Mesendoderm (in vitro differentiated cells): Measurements from ENCODE around the gene SPECC1.
"Not testable (repeated sequence)": the region's sequence is repeated elsewhere in the genome, so short reads cannot be mapped to it uniquely, and the experiment has no call there.

Experiments
- DNase-seq: peaks from one replicate; pipeline ENCODE4 v3.0.0; 2013
- H2AK5ac ChIP-seq: 2 replicates; pipeline ENCODE4 v1.6.1; 2013; ENCODE audit warnings: low read length, inconsistent platforms
- H2BK120ac ChIP-seq: 2 replicates; pipeline ENCODE4 v1.6.1; 2013; ENCODE audit warnings: low read depth, mild to moderate bottlenecking, low read length, moderate library complexity, mixed read lengths
- H2BK15ac ChIP-seq: replicated peaks from 2 replicates; pipeline ENCODE4 v1.6.1; 2013; ENCODE audit warnings: low read depth, mild to moderate bottlenecking, moderate library complexity
- H2BK5ac ChIP-seq: 2 replicates; pipeline ENCODE4 v1.6.1; 2013; ENCODE audit warnings: low read length, inconsistent platforms
- H3K18ac ChIP-seq: 2 replicates; pipeline ENCODE4 v1.6.1; 2013; ENCODE audit warnings: mild to moderate bottlenecking, low read length, mixed read lengths
- H3K23ac ChIP-seq: one replicate; pipeline ENCODE4 v1.6.1; 2013; ENCODE audit warnings: low read length
- H3K27ac ChIP-seq: 2 replicates; pipeline ENCODE4 v1.5.1; 2013; ENCODE audit warnings: low read depth, mild to moderate bottlenecking, inconsistent platforms, low read length, moderate library complexity
- H3K27me3 ChIP-seq: 2 replicates; pipeline ENCODE4 v1.6.1; 2013; ENCODE audit warnings: low read length, control low read depth, mild to moderate bottlenecking, inconsistent platforms; ENCODE audit not compliant: insufficient read depth, poor library complexity
- H3K36me3 ChIP-seq: 2 replicates; pipeline ENCODE4 v1.6.1; 2013; ENCODE audit warnings: low read length, inconsistent platforms; ENCODE audit not compliant: control insufficient read depth, insufficient read depth
- H3K4ac ChIP-seq: one replicate; pipeline ENCODE4 v1.6.1; 2013; ENCODE audit warnings: low read depth, mild to moderate bottlenecking, low read length, moderate library complexity
- H3K4me1 ChIP-seq: 2 replicates; pipeline ENCODE4 v1.6.1; 2013; ENCODE audit warnings: low read depth, low read length, inconsistent platforms; ENCODE audit not compliant: control insufficient read depth
- H3K4me2 ChIP-seq: 2 replicates; pipeline ENCODE4 v1.6.1; 2013; ENCODE audit warnings: low read length
- H3K4me3 ChIP-seq: 2 replicates; pipeline ENCODE4 v1.5.1; 2013; ENCODE audit warnings: mild to moderate bottlenecking, low read length
- H3K56ac ChIP-seq: one replicate; pipeline ENCODE4 v1.6.1; 2013; ENCODE audit warnings: low read length
- H3K79me1 ChIP-seq: 2 replicates; pipeline ENCODE4 v1.6.1; 2013; ENCODE audit warnings: low read length, inconsistent platforms
- H3K79me2 ChIP-seq: 2 replicates; pipeline ENCODE4 v1.6.1; 2013; ENCODE audit warnings: mild to moderate bottlenecking, low read length; ENCODE audit not compliant: control insufficient read depth, insufficient read depth
- H3K9ac ChIP-seq: 2 replicates; pipeline ENCODE4 v1.6.1; 2013; ENCODE audit warnings: low read length, inconsistent platforms
- H4K5ac ChIP-seq: one replicate; pipeline ENCODE4 v1.6.1; 2013; ENCODE audit warnings: low read length
- H4K8ac ChIP-seq: one replicate; pipeline ENCODE4 v1.6.1; 2013; ENCODE audit warnings: low read depth, mild to moderate bottlenecking, control low read depth, low read length, moderate library complexity
- WGBS: extraction: QIAGEN DNeasy Blood & Tissue Kit; methylation state at CpG from one replicate; pipeline ENCODE4 v1.1.7; 2013; ENCODE audit warnings: low lambda C conversion rate, missing lambda C conversion rate; ENCODE audit not compliant: insufficient coverage; ENCODE audit errors: extremely low coverage; 5-methylcytosine and 5-hydroxymethylcytosine counted together

Gene SPECC1

DNA sequence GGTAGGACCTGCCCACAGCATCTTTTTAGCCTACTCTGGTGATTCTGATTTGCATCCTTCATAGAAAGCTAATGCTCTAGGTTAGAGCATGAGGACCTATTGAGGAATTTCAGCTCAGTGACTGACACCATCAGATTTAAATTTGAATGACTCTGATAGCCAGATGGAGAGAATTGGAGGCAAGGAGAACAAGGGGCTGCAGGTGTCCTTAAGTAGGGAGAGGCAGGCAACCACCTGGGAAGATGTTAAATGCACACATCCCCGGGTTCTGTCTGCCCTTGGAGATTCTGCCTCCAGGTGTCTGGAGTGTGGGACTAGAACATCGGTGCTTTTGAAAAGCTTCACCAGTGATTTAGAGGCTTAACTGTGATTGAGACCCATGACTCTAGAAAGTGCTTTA is 221.8 kb downstream of the SPECC1 start:
- no CpG with 5 or more reads among the region's 2 CpGs for WGBS
- no peak for DNase-seq
- H3K79me2 ChIP-seq, result no peaks in the 10 kb centered on the region

DNA sequence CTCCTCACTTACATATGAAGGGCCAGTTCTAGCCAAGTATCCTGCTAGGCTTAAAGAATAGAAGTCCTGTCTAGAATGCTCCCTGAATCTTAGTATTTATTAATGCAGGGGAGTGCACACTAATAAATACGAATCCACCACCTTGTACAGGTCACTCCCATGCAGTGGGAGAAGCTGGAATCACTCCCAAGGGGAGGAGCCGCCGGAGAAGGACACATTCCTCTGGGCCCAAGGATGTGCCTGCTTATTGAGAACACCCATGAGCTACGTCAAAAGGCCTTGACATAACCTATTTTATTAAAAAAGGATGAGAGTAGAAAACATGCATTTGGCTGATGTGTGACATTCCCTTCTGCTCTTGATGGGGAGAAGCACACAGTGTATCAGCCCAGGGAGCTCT is 223.5 kb downstream of the SPECC1 start:
- Histone ChIP-seq H3K4me2 (no peak overlapping the region), H3K4me3 (no peak overlapping the region), H3K4me1 (no peaks in the 10 kb centered on the region), H3K36me3 (no peaks in the 10 kb centered on the region), H2BK120ac (no peak overlapping the region), H4K5ac (no peak overlapping the region), H2BK15ac (no peak overlapping the region), H3K27ac (no peak overlapping the region), H3K79me2 (no peaks in the 10 kb centered on the region), H3K9ac (no peak overlapping the region), H3K27me3 (no peaks in the 10 kb centered on the region), H3K4ac (no peak overlapping the region), H3K18ac (no peak overlapping the region), H3K56ac (no peak overlapping the region), H4K8ac (no peak overlapping the region), H3K79me1 (peaks cover 1% of the 10 kb centered on the region), H3K23ac (no peak overlapping the region), H2AK5ac (no peak overlapping the region), H2BK5ac (no peak overlapping the region)
- WGBS, result no CpG with 5 or more reads among the region's 4 CpGs
- DNase-seq, result no peak

More for the DNA sequence above, 221.8 kb downstream of the SPECC1 start:
- Histone ChIP-seq H3K56ac (no peak overlapping the region), H3K4ac (no peak overlapping the region), H2BK5ac (no peak overlapping the region), H3K27ac (no peak overlapping the region), H3K4me3 (no peak overlapping the region), H4K8ac (no peak overlapping the region), H3K4me2 (no peak overlapping the region), H3K9ac (no peak overlapping the region), H3K18ac (no peak overlapping the region), H4K5ac (no peak overlapping the region), H3K23ac (no peak overlapping the region), H3K27me3 (no peaks in the 10 kb centered on the region), H3K79me1 (peaks cover 3% of the 10 kb centered on the region), H3K4me1 (no peaks in the 10 kb centered on the region), H2BK120ac (no peak overlapping the region), H2AK5ac (no peak overlapping the region), H3K36me3 (no peaks in the 10 kb centered on the region), H2BK15ac (no peak overlapping the region)

DNA sequence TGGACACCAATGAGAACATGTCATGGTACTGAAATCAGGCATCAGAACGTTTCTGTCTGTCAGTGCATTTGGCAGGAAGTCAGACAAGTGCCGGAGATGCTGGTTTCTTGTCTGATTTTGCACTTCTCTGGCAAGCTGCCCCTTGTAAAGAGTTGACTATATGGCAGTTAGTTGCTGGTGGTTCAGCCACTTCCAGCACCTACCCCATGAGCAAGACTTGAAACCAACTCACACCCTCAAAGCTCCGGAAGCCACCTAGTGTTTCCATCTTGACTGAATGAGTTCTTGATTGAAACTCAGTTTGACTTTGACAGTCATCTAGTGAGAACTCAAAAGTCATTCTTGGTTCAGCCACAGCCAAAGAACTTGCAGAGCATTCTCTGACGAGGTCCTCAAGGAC is 225.1 kb downstream of the SPECC1 start:
- no peak overlapping the region for H3K4me2 ChIP-seq
- WGBS, result no CpG with 5 or more reads among the region's 4 CpGs

DNA sequence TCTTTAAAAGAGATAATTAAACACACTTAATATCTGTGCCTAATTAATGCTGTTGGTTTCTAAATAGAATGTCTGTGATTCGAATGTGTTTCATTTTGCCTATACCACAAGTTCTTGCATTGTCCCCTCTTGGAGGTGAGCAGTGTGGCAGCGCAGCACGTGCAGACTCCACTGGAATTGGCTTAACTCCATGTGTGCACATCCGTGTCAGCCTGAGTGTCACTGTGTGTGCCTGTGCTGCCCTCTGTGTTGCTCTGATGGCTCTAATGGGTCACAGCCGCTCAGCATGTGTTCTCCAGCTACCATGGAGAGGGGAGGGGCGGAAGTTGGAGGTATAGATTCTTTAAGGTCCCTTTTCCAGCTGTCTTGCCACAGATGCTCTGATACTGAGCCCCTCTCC is 226.6 kb downstream of the SPECC1 start:
- no CpG with 5 or more reads among the region's 6 CpGs for WGBS
- H2BK120ac ChIP-seq, result no peak overlapping the region

More for the DNA sequence above, 225.1 kb downstream of the SPECC1 start:
- Histone ChIP-seq H2AK5ac (no peak overlapping the region), H3K4ac (no peak overlapping the region), H3K79me1 (peaks cover 1% of the 10 kb centered on the region), H4K5ac (no peak overlapping the region), H3K79me2 (no peaks in the 10 kb centered on the region), H3K4me3 (no peak overlapping the region), H3K23ac (no peak overlapping the region), H3K9ac (no peak overlapping the region), H3K4me1 (no peaks in the 10 kb centered on the region), H4K8ac (no peak overlapping the region), H2BK15ac (no peak overlapping the region), H3K56ac (no peak overlapping the region), H2BK5ac (no peak overlapping the region), H2BK120ac (no peak overlapping the region), H3K18ac (no peak overlapping the region), H3K27me3 (no peaks in the 10 kb centered on the region), H3K27ac (no peak overlapping the region), H3K36me3 (no peaks in the 10 kb centered on the region)
- DNase-seq, result no peak

DNA sequence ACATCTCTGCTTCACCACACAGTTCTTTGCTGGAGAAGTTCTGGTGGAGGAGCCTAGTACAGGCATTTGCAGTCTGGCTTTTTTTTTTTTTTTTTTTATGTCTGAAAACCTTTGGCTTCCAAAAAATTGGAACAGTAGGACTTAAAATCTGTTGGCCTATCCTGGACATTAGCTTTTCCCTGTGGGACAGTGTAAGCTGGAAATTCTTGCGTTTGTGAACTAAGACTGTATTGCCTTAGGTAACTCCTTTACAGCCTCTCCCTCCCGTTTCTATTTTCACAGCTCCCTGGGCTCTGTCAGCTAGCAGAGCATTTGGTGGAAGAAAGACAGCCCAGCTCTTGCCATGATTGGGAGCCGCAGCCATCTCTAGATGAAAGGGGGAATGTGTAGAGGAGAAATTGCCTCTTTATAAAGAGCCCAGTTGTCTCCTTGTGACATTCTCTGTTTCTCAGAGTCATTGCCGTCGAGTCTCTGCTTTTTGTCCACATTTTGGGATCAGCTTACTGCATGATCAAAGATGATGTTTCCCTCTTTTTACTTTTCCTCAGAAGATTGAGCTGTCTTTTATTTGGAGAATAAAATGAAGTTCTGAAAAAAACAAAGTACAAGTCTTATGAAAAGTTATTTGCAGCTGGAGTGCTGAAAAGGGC is 227.5 kb downstream of the SPECC1 start:
- Histone ChIP-seq H3K9ac (no peak overlapping the region), H2AK5ac (no peak overlapping the region), H3K18ac (no peak overlapping the region), H3K79me2 (no peaks in the 10 kb centered on the region), H2BK5ac (no peak overlapping the region), H3K4me3 (no peak overlapping the region), H3K27me3 (no peaks in the 10 kb centered on the region), H3K27ac (no peak overlapping the region), H3K79me1 (no peaks in the 10 kb centered on the region), H2BK120ac (no peak overlapping the region), H3K4me2 (no peak overlapping the region), H4K8ac (no peak overlapping the region), H3K4me1 (no peaks in the 10 kb centered on the region), H3K56ac (no peak overlapping the region), H2BK15ac (no peak overlapping the region), H3K4ac (no peak overlapping the region), H3K23ac (no peak overlapping the region), H3K36me3 (no peaks in the 10 kb centered on the region), H4K5ac (no peak overlapping the region)
- WGBS, result no CpG with 5 or more reads among the region's 5 CpGs
- DNase-seq, result no peak

More for the DNA sequence above, 226.6 kb downstream of the SPECC1 start:
- no peak overlapping the region for H4K5ac ChIP-seq
- no peak overlapping the region for H2BK5ac ChIP-seq
- H3K36me3 ChIP-seq, result no peaks in the 10 kb centered on the region
- no peaks in the 10 kb centered on the region for H3K79me2 ChIP-seq
- no peak overlapping the region for H3K4ac ChIP-seq
- no peak overlapping the region for H2AK5ac ChIP-seq
- no peak overlapping the region for H4K8ac ChIP-seq
- H2BK15ac ChIP-seq, result no peak overlapping the region
- no peak overlapping the region for H3K56ac ChIP-seq
- H3K27ac ChIP-seq, result no peak overlapping the region
- no peaks in the 10 kb centered on the region for H3K4me1 ChIP-seq
- H3K27me3 ChIP-seq, result no peaks in the 10 kb centered on the region
- no peak overlapping the region for H3K4me2 ChIP-seq
- DNase-seq, result no peak
- no peak overlapping the region for H3K23ac ChIP-seq
- H3K4me3 ChIP-seq, result no peak overlapping the region
- H3K18ac ChIP-seq, result no peak overlapping the region
- H3K9ac ChIP-seq, result no peak overlapping the region
- no peaks in the 10 kb centered on the region for H3K79me1 ChIP-seq

DNA sequence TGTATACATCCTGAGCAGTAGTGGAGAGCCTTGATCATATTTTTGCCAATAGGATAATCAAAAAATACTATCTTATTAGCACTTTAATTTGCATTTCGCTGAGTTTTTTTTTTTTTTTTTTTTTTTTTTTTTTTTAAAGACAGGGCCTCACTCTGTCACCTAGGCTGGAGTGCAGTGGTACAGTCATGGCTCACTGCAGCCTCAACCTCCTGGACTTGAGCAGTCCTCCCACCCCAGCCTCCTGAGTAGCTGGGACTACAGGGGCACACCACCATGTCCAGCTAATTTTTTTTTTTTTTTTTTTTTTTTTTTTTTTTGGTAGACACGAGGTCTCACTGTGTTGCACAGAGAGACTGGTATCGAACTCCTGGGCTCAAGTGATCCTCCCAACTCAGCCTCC is 230.6 kb downstream of the SPECC1 start:
- not testable (repeated sequence) for H3K4ac ChIP-seq, H4K5ac ChIP-seq, H2BK15ac ChIP-seq, H2BK5ac ChIP-seq, H2AK5ac ChIP-seq, H3K79me2 ChIP-seq, H3K27me3 ChIP-seq, H3K36me3 ChIP-seq, H3K4me1 ChIP-seq, H3K79me1 ChIP-seq, H3K27ac ChIP-seq, H3K4me3 ChIP-seq, H3K18ac ChIP-seq, H3K9ac ChIP-seq, H3K23ac ChIP-seq, H2BK120ac ChIP-seq, DNase-seq, H3K56ac ChIP-seq, H3K4me2 ChIP-seq, H4K8ac ChIP-seq
- no CpG with 5 or more reads among the region's 3 CpGs for WGBS
